Natural killer cell (primary cell): ENCODE measurements around the gene FRMD4A. TPM values are rescaled to one million over a fixed set of nuclear protein-coding genes. Genes with fewer than 3 reads are reported as not detected.

Experiments used
- ATAC-seq, 3 donors: fragments of 150-1000 bp in 2 of 3; fragments of 200-7000 bp in 1 of 3; cut with Tn5 transposase; 1 replicate in 1 of 3; 2 replicates in 2 of 3; pipeline ENCODE4 v1.10.0; 2021; ENCODE audit warnings: mild to moderate bottlenecking in 2 of 3, moderate library complexity in 2 of 3
- DNase-seq, 2 donors: peaks; one replicate each; pipeline versions ENCODE4 v3.0.0 to v3.0.0-alpha.2; 2013 to 2021; ENCODE audit warnings: mixed read lengths in 1 of 2
- H3K27ac ChIP-seq: one replicate; pipeline ENCODE4 v1.5.1; 2013; ENCODE audit warnings: mild to moderate bottlenecking, low read length
- H3K27me3 ChIP-seq: one replicate; pipeline ENCODE4 v1.6.1; 2013; ENCODE audit warnings: low read length; ENCODE audit not compliant: control insufficient read depth, insufficient read depth
- H3K36me3 ChIP-seq: one replicate; pipeline ENCODE4 v1.6.1; 2013; ENCODE audit warnings: low read length; ENCODE audit not compliant: control insufficient read depth, insufficient read depth
- H3K4me1 ChIP-seq: one replicate; pipeline ENCODE4 v1.6.1; 2013; ENCODE audit warnings: low read length; ENCODE audit not compliant: control insufficient read depth, insufficient read depth
- H3K4me3 ChIP-seq: one replicate; pipeline ENCODE4 v1.5.1; 2013; ENCODE audit warnings: low read length
- H3K9me3 ChIP-seq: one replicate; pipeline ENCODE4 v1.6.1; 2013; ENCODE audit warnings: low read length; ENCODE audit not compliant: control insufficient read depth, insufficient read depth
- H3K27ac Mint-ChIP-seq, 2 donors: one replicate each; pipeline ENCODE4 v1.8.0; 2022; ENCODE audit warnings: mild to moderate bottlenecking in 2 of 2, mixed read lengths in 2 of 2, moderate library complexity in 1 of 2
- H3K27me3 Mint-ChIP-seq, 2 donors: one replicate each; pipeline ENCODE4 v1.8.0; 2022; ENCODE audit warnings: low read depth in 2 of 2, mixed read lengths in 2 of 2
- H3K36me3 Mint-ChIP-seq: one replicate; pipeline ENCODE4 v1.8.0; 2022; ENCODE audit warnings: mixed read lengths
- H3K4me1 Mint-ChIP-seq, 2 donors: one replicate each; pipeline ENCODE4 v1.8.0; 2022; ENCODE audit warnings: mixed read lengths in 2 of 2
- H3K4me3 Mint-ChIP-seq: one replicate; pipeline ENCODE4 v1.8.0; 2022; ENCODE audit warnings: mild to moderate bottlenecking, moderate library complexity, mixed read lengths
- H3K9me3 Mint-ChIP-seq, 2 donors: one replicate each; pipeline ENCODE4 v1.8.0; 2022; ENCODE audit warnings: mixed read lengths in 2 of 2
- CTCF ChIP-seq: fragments of 200-600 bp; IDR thresholded peaks from one replicate; pipeline ENCODE4 v1.8.0; 2022; ENCODE audit warnings: antibody characterized with exemption
- WGBS: methylation state at CpG from one replicate; pipeline ENCODE4 v1.1.7; 2013; ENCODE audit warnings: missing lambda C conversion rate; ENCODE audit not compliant: insufficient coverage; 5-methylcytosine and 5-hydroxymethylcytosine counted together
- intact Hi-C: fragments of 100-400 bp; cut with micrococcal nuclease; formaldehyde crosslinking; loops from one replicate; pipeline ENCODE4 v1.14.2; 2022
- total RNA-seq, 4 donors: library from RNA; stranded (reverse); fragments of 120-200 nt in 1 of 4; gene quantifications; one replicate each; pipeline versions ENCODE4 v1.2.3 to v1.2.4, GENCODE V29; 2013 to 2022

FRMD4A gene
- total RNA-seq, 3 donors from 2014 or later (not counting 1 experiment from before 2014, with no cell fraction given), result 0.36 to 0.38 TPM; not detected in 1

GRCh38 chr10:13686331-13686752 lies 644.4 kb downstream of the FRMD4A start:
- WGBS, result 84% methylated on average over 5 of the region's 5 CpGs
- no peak overlapping the region for H3K27ac Mint-ChIP-seq
- no peaks in the 10 kb centered on the region for H3K27me3 ChIP-seq
- no peak for ATAC-seq
- no peaks in the 10 kb centered on the region for H3K9me3 Mint-ChIP-seq
- H3K4me3 Mint-ChIP-seq, result no peak overlapping the region
- H3K36me3 Mint-ChIP-seq, result no peaks in the 10 kb centered on the region
- intact Hi-C loops, result no loop called here
- no peaks in the 10 kb centered on the region for H3K9me3 ChIP-seq
- no peak for DNase-seq
- peaks cover 0 to 3% of the 10 kb centered on the region in 2 donors for H3K27me3 Mint-ChIP-seq
- H3K4me1 Mint-ChIP-seq, result no peaks in the 10 kb centered on the region
- no peak overlapping the region for H3K27ac ChIP-seq
- no peaks in the 10 kb centered on the region for H3K4me1 ChIP-seq
- no peaks in the 10 kb centered on the region for H3K36me3 ChIP-seq
- H3K4me3 ChIP-seq, result no peak overlapping the region
- TF ChIP-seq CTCF, result no peak

- Mint-ChIP-seq H3K4me3 (no peak overlapping the region), H3K4me1 (no peaks in the 10 kb centered on the region), H3K9me3 (no peaks in the 10 kb centered on the region), H3K27ac (no peak overlapping the region), H3K27me3 (peaks cover 0 to 3% of the 10 kb centered on the region in 2 donors), H3K36me3 (no peaks in the 10 kb centered on the region)
- DNase-seq (no peak), ATAC-seq (no peak)
- Histone ChIP-seq H3K36me3 (no peaks in the 10 kb centered on the region), H3K27ac (no peak overlapping the region), H3K9me3 (no peaks in the 10 kb centered on the region), H3K27me3 (no peaks in the 10 kb centered on the region), H3K4me3 (no peak overlapping the region), H3K4me1 (no peaks in the 10 kb centered on the region)
- no peak for TF ChIP-seq CTCF
- 94% methylated on average over 5 of the region's 5 CpGs for WGBS
- intact Hi-C loops, result no loop called here
Observed at GRCh38 chr10:13685885-13686284, 644.8 kb downstream of the FRMD4A start.

- H3K9me3 Mint-ChIP-seq, result no peaks in the 10 kb centered on the region
- 77% methylated on average over 4 of the region's 6 CpGs for WGBS
Observed at GRCh38 chr10:13684806-13685482, 645.8 kb downstream of the FRMD4A start.

More at GRCh38 chr10:13684806-13685482, 645.8 kb downstream of the FRMD4A start:
- no peak overlapping the region for H3K27ac Mint-ChIP-seq
- peaks cover 0 to 3% of the 10 kb centered on the region in 2 donors for H3K27me3 Mint-ChIP-seq
- no peak overlapping the region for H3K27ac ChIP-seq
- H3K4me1 Mint-ChIP-seq, result no peaks in the 10 kb centered on the region
- H3K4me3 ChIP-seq, result no peak overlapping the region
- no peaks in the 10 kb centered on the region for H3K27me3 ChIP-seq
- intact Hi-C loops, result no loop called here
- no peak for DNase-seq
- TF ChIP-seq CTCF, result no peak
- no peaks in the 10 kb centered on the region for H3K4me1 ChIP-seq
- no peaks in the 10 kb centered on the region for H3K9me3 ChIP-seq
- no peaks in the 10 kb centered on the region for H3K36me3 Mint-ChIP-seq
- ATAC-seq, result no peak
- H3K36me3 ChIP-seq, result no peaks in the 10 kb centered on the region
- H3K4me3 Mint-ChIP-seq, result no peak overlapping the region
